T-helper 1 cell (primary cell): ENCODE measurements around the gene ROS1.

Experiments
- DNase-seq, 5 donors: peaks; one replicate each; pipeline ENCODE4 v3.0.0-alpha.2; 2012 to 2020

Gene ROS1

DNA sequence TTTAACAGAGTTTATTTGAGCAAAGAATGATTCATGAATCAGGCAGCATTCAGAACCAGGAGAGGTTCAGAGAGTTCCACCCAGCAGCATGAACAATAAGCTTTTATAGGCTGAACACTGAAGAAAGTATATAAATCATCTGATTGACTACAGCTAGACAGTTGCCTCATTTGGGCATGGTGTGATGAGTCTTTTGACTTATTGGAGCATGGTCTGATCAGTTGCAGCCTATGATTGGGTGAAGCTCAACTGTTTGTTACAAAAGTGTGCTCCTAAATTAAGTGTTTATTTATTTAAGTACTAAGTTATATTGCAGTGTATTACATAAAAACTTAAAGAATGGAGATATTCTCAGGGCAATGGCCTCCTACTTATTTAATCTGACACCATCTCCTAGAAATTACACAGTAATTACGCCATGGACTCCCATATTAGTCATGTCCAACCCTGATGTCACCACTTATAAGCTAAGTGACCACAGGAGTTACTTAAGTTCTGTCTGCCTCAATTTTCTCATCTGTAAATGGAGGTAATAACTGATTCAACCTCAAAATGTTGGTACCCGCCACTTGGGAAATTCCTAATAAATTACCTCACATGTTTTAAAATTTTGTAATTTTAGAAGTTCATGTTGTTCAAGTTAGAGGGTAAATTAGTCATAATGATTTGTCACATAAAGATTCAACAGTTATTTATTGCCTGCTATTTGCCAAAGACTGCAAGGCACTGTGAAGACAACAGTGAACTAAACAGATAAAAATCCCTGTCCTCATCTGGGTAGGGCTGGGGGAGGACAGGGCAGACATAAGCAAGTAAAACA lies 15.2 kb upstream of the ROS1 start:
- no peak for DNase-seq

DNA sequence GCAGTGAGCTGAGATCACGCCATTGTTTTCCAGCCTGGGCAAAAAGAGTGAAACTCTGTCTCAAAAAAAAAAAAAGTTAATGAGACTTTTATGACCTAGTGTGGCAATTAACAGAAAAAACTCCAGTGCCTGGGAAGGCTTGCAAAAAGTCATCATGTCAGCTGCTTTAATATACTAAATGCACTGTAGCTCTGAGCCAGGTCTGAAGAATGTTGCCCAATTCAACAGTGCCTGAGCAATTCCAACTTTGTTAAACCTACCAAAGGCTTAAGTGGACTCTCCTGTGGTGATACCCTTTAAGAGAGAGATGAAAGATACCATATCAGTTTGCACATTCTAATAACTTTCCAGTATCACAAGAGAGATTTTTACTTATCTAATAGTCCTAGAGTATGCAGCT lies 6.5 kb upstream of the ROS1 start:
- DNase-seq = no peak

DNA sequence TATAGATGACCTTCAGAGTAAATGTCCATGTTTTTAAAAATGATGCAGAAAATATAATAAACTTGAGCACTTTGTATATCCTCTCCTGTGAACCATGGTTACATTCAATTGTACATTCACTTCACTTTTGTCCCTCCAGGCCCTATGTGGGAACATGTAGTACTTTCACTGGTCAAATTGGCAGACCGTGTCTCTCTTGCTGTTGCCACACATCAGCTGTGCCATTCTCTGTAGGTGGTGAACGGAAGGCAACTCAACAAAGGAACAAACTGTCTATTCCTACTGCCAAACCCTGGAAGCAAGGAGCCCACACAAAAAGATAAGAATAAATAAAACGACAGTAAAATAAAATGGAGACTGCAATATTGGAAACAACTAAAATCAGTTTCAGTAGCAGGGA lies 2.0 kb downstream of the ROS1 start:
- no peak for DNase-seq

DNA sequence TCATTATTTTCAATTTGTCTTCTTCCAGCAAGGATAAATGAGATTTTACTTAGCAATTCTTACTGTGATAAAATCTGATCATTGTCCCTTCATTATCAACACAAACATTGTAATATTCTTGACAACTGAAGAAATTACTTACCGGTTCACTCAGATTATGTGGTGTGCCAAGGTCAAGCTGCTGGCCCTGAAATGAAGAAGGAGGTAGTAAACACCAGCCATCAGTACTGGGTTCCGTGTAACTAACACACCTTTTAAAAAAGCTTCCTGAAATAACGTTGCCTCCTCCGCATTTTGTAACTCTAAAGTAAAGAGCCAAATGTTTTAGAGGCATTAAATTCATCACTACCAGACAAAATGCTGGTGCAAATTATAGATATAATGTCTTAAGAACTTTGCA lies 7.4 kb downstream of the ROS1 start:
- DNase-seq = no peak

DNA sequence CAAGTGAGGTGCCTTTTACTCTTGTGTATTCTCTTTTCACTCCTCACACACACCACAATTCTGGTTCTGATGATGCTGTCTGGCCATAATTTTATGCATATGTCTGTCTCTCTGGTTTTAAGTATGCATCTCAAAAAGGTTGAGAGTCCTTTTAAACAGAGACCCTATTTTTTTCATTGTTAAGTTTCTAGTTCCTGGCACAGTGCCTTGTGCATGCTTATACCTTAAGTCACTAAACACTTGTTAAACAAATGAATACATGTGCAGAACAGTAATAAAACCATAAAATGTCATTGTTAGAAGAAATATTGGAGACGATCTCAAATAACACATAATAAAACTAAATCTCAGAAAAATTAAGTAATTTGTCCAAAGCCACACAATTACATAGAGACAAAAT lies 7.9 kb downstream of the ROS1 start:
- no peak for DNase-seq

DNA sequence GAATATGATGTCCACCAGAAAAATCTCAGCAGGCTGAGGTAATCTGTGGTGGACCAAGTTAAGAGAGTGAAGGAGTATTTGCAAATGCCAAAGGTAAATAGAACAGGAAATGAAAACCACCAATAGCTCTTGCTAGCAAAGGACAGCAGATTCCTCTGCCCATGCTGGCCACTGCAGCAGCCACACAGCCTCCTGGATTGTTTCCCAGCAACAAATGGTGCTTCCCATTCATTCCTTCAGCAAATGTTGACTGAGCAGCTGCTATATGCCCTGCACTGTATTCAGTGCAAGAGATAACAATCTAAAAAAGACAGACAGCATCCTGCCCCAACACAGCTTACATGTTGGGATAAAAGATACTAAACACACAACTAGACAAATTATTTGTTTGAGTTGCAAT lies 11.0 kb downstream of the ROS1 start:
- no peak for DNase-seq

DNA sequence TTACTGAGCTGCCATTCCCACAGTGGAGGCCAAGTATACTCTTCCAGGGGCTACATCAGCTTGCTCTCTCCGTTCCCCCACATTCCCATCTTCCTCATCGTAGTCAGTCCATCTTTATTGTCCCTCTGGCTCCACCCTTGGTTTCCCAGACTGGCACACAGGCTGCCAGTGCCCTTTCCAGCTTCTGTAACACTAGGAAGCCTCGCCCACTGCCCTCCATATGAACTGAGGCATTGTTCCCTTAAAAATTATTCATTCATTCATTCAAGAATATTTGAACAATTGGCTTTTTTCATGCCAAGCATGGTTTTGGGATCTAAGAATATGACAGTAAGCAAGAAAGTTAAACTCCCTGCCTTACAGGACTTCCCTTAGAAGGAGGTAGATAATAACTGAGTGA lies 14.3 kb downstream of the ROS1 start:
- DNase-seq = no peak

DNA sequence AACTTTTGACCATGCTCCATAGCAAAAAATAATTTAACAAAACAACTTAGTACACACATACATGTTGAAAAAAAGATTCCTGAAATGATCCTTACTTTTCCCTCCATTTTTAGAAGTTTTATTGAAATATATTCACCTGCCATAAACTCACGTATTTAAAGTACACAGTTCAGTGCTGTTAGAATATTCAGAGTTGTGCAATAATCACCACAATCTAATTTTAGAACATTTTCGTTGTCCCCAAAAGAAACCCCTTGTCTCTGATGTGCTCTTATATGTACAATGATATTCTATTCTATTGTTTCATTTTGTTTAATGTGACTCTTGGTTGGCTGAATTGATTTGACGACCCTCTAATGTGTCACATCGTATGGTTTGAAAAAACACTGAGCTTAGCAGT lies 15.9 kb downstream of the ROS1 start:
- DNase-seq = no peak

DNA sequence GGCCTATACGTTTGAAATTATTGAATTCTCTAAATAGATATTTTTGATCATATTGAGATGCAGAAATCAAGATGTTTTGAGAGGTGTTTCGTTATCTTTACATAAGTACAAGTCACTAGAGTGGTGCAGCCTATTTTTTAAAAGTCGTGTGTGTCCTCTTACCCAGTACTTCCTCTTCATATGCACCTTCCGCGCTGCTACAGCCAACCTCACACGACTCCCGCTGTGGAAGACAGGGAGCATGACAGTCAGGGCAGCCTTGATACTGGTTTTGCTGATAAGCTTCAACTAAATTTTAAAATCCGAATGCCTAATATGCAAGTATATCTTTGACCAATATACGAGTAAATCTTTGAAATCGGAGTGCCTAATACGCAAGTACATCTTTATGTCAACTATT lies 16.3 kb downstream of the ROS1 start:
- no peak for DNase-seq

DNA sequence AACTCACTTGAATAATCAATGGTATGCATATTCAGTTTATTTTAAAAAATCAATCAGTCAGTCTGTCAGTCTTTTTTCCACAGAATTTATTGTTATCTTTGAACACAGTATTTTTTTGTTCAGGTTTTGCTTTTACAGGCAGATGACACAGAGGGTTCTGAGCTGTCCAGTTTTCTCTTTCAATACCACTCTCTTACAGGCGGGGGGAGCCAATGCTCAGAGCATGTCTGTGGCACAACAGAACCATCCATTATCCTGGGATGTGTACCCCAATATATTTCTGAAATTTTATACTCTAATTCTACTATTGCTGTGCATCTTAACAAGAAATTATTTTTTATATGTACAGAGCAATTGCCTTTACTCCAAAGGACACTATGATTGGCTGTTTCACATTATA lies 21.2 kb downstream of the ROS1 start:
- DNase-seq = no peak

DNA sequence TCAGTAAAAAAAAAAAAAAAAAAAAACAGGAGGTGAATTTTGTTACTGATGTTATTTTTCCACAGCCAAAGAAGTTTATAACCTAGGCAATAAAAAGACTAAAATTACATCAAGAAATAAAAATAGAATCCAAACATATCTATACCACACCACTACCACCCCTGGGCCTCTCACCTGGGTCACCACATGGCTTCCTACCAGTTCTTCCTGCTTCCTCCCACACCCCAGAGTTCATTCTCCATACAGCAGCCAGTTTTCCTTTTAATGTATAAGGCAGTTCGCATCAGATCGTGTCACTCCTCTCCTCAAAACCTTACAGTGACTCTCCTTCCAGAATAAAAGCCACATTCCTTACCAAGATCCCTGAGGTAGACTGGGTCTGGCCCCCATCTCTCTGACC lies 23.9 kb downstream of the ROS1 start:
- no peak for DNase-seq

DNA sequence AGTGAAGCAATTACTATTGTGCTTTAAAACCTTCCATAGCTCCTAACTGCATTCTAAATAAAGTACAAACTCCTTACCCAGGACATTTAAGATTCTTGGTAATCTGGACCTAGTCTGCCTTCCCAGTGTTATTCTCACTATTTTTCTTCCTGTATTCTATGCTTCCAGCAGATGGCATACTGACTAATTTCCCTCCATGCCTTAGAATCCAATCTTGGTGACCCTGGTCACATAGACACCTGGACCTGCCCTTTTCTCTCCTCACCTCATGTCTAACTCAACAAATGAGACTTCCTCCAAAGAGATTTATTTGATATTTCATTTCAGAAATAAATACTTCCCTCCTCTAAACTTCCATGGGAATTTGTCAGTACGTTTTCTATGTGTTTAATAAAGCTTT lies 25.8 kb downstream of the ROS1 start:
- no peak for DNase-seq

DNA sequence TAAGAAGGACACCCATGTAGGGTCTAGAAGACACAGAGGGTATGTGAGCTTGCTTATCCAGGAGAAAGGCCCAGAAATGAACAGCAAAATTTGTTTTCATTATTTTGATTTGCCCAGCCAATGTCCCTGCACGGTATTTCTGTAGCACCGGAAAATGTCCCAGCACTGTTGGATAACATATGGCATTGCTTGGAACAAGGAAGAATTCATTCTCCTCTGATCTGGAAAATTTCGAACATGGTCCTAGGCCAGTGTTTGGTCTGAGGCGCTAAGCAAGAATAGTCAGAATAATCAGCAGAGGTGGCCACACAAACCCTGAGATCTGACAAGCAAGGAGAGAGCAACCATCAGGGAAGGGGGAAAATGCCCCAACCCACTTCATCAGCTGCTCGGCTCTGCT lies 26.6 kb downstream of the ROS1 start:
- no peak for DNase-seq

DNA sequence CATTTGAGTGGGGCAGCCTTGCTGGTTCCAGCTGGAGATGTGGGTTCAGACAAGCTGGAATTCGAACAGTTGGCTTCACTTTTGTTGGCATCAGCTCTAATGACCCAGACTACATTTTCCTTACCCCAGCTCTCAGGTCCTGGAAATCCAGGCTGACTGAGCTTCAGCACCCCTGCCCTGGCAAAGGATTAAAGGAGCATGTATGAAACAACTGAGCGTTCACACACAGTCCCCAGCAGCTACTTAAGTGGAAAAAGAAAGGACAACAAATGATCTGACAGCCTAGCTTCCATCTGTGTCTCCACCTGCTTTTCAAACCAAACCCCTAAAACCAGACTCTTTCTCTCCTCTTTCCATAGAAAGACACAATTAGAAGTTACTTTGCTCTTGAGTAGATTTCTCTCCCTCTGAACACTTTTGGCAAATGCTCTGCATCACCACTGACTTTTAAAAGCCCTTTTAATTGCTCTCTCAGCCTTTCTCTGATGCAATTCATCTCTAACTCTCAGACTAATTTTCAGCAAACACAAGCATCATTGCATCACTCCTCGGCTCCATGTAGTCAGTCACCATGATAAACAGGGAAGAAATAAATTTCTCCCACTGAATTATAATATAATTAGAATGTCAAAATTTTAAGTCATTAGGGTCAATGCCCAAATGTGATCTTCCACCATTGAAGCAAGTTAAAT lies 28.1 kb downstream of the ROS1 start:
- DNase-seq = no peak

DNA sequence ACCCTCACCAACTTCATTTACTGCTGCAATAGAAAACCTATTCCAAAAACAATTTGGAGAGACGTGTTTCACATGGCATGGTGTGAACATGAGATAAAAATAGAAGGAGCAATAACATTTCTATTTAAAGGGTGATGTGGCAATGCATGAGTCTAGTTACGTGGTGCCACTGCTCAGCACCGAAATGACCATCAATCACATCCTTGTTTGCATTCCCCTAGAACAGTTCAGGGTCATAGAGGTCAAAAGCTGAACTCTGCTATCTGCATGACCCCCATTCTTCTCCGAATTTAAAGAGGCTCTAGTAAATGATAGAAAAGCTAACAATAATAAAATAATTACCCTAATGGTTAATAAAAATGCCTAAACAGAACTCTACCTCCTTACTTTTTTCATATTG lies 29.5 kb downstream of the ROS1 start:
- DNase-seq = no peak

DNA sequence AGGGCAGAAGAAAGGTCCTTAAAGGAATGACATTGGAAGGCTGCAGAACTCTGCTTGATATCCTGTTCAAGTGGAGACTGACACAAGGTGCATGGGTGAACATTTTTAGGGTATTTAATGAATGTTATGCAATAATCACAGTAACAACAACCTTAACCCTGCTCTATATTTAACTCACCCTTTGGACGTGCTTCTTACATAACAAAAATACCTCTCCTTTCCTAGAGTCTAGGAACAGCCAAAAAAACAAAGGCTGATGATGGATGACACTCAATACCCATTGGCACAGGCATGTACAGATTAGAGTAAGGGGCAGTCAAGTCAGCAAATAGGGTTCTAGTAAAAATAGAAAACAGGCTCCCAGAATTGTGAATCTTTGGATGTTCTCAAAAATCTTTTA lies 30.6 kb downstream of the ROS1 start:
- no peak for DNase-seq

DNA sequence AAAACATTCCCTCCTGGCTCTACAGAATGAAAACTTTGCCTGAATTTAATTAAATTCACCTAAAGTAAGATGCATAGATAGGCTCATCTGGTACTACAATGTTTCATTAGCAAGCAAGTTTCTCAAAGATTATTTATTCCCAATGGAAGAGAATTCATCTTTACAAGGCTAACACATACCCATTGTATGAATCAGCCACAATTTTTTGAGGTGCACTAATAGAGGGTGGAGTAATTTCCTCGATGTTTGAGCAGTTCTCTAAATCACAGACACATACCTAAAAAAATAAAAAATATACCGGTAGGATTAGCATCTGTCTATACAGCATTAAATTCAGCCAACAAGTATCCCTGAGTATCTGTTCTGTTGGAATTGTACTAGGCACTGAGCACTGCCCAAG lies 32.7 kb downstream of the ROS1 start:
- DNase-seq = no peak

DNA sequence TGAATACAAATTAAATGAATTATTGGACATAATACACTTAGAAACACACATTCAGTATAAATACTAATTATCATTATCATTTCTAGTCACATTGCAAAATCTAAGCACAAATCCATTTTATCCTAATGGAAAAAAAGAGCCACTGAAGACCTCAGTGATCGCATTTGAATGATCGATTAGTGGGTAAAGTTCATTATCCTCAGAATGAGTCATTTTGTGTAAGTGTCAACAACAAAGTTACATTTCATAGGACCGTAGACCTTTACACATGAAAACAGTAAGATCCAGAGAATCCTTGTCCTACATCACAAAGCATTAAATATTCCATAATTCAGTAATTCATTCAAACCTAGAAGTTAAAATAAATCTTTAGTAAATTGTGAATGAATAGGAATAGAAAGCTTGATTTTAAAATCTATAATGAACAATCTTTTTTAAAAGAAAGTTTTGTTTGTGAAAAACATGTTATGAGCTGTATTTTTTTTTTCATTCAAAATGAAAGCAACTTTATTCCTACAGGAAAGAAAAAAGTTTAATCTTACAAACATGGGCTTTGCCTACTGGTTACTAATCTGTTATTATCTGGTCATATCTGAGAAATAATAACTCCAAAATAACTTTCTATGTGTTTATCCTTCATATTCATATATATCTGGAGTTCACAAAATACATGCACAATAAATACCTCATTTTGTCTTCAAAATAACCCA lies 33.7 kb downstream of the ROS1 start:
- DNase-seq = no peak

DNA sequence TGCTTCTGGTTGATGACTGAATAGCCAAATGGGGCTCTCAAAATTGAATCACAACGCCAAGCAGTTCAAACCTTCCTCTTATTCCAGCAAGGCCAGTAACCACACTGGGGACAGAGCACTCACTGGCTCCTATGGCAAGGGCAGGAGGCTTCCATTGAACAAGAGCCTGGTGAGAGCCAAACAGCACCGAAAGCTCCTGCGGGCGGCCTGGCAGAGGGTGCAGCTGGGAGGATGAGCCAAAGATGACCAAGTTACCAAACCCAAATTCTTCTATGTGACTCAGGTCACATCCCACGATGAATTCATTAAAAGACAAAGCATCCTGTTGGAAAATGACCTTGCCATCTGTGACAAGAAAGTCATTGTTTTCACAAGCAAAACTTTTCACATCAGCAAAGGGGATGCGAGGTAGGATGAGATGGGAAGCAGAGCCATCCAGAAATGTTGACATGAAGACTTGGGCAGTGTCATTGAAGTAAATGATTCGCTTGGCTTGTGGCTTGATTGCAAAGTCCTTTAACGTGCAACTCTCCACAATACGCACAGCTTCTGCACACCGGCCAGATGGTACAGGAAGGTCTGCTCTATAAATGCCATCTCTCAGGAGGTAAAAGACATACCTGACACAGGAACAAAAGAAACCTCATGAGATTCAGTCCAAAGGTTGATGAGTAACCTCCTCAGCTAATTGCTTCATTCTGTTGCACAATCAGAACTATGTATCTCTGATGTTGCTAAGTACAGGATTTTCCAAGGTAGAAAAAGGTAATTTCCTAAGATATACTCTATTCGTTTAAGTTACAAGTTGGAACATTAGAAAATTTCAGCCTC lies 36.3 kb downstream of the ROS1 start:
- no peak for DNase-seq

DNA sequence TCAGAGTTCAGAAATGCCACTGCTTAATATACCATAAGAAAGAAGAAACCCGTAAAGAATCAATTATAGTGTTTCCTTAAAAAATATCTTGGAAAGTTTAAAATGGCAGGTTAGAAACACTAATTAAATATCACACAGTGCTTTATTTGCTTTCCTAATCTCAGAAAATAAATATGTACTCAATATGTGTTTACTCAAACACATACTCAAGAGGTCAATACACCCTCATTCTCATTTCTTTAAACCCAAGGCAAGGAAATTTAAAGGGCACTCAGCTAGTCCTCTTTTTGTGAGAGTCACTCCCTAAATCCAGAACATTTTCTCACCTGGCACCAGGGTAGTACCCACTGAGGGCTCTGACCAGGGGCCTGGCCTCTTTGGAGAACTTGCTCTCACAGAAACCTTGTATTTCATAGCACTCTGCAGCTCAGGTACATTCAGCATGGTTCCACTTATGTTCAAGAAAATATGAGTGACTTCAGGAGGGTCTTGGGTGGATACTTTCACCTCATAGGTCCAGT lies 38.2 kb downstream of the ROS1 start:
- no peak for DNase-seq

DNA sequence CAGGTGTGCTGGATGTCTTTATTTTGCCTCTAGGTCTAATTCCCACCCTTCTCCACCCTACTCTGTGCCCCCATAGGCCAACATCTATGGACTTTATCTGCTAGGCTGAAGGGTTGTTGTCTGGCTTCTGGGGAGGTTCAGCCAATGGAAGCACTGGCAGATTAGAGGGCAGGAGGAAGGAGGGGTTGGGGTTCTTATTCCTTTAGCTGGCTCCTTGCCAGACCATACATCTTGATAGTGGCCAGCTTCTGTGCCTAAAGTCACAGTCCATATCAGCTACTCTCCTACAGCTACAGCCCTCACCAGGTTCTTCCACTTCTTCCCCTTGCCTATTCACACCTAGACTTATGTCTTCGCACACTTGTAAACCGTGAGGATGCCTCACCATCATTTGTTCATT lies 41.1 kb downstream of the ROS1 start:
- no peak for DNase-seq

DNA sequence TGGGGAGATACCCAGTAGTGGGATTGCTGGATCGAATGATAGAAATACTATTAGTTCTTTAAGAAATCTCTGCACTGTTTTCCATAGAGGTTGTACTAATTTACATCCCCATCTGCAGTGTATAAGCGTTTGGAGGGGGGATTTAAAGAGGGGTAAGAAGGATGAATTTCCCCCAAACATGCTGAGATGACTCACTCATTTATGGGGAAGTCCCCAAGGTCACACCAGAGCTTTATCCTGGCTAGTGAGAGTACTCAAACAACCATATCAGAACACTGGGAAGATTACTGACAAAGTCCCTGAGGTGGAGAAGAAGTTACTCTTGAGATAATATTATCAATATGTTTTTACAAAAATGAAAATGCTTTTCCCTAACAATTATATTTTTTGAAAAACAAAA lies 44.0 kb downstream of the ROS1 start:
- DNase-seq = no peak

DNA sequence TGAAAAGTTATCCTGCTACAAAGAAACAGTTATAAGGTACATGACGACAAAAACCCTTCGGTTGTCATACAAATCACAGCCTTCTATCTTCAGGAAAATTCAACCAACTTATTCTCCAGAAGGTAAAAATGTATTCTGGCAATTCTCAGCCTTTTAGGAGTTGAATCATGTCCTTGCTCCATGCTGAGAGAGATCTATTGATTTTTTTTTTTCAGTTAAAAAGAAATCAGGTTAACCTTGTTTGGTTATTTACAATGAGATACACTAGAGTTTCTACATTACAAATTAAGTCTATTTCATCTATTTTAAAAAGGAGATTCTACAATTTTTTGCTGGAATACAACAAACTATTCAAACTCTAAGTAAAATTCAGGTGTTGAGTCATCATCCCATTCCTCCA lies 45.4 kb downstream of the ROS1 start:
- no peak for DNase-seq
